SK-N-SH (cell line): ENCODE measurements around the gene IL15. TPM values are rescaled to one million over a fixed set of nuclear protein-coding genes. Genes with fewer than 3 reads are reported as not detected.

Experiments used
- CTCF ChIA-PET: fragments of 300-600, 350-600 bp; formaldehyde crosslinking; extraction: SDS; loops from one replicate; lab custom pipeline; 2021; lab: Yijun Ruan, JAX
- POLR2A ChIA-PET: fragments of 350-600 bp; sonication (Branson Sonifier 250); formaldehyde crosslinking; extraction: SDS; loops from one replicate; lab custom pipeline; 2020; ENCODE audit warnings: antibody characterized with exemption, inconsistent platforms; lab: Yijun Ruan, JAX
- DNase-seq: peaks from one replicate; pipeline ENCODE4 v3.0.0; 2012
- H2AFZ ChIP-seq: fragments of 200-600 bp; sonication (generic); 2 replicates; pipeline ENCODE4 v1.8.1; 2016; ENCODE audit warnings: antibody characterized with exemption, mild to moderate bottlenecking, low read depth
- H3F3A ChIP-seq: fragments of 200-600 bp; sonication (generic); replicated peaks from 2 replicates; pipeline ENCODE3; 2016; ENCODE audit warnings: antibody characterized with exemption, mild to moderate bottlenecking; ENCODE audit not compliant: insufficient read depth
- H3K27ac ChIP-seq, 2 experiments: fragments of 200-500 bp in 1 of 2; fragments of 200-600 bp in 1 of 2; sonication (Bioruptor generic) in 1 of 2; sonication (generic), shearing (Covaris generic) in 1 of 2; 2 replicates each; pipeline versions ENCODE4 v1.5.1 to v1.6.1; 2014 to 2016; ENCODE audit warnings: low read depth in 2 of 2, inconsistent platforms in 1 of 2, low read length in 1 of 2, mild to moderate bottlenecking in 1 of 2, mixed read lengths in 1 of 2
- H3K27me3 ChIP-seq: fragments of 200-600 bp; sonication (generic), shearing (Covaris generic); 2 replicates; pipeline ENCODE4 v1.6.1; 2016; ENCODE audit warnings: mixed run types; ENCODE audit not compliant: insufficient read depth
- H3K36me3 ChIP-seq, 2 experiments: fragments of 200-500 bp in 1 of 2; fragments of 200-600 bp in 1 of 2; sonication (Bioruptor generic) in 1 of 2; sonication (generic) in 1 of 2; replicated peaks in 1 of 2; 2 replicates each; pipeline versions ENCODE3 to v1.5.1; 2014 to 2016; ENCODE audit warnings: low read length in 1 of 2, mild to moderate bottlenecking in 1 of 2; ENCODE audit not compliant: insufficient read depth in 2 of 2, control insufficient read depth in 1 of 2
- H3K4me1 ChIP-seq, 2 experiments: fragments of 200-500 bp in 1 of 2; fragments of 200-600 bp in 1 of 2; sonication (Bioruptor generic) in 1 of 2; sonication (generic), shearing (Covaris generic) in 1 of 2; 2 replicates each; pipeline versions ENCODE4 v1.5.1 to v1.6.1; 2014 to 2016; ENCODE audit warnings: low read depth in 1 of 2, low read length in 1 of 2, mixed run types in 1 of 2; ENCODE audit not compliant: insufficient read depth in 2 of 2, control insufficient read depth in 1 of 2
- H3K4me2 ChIP-seq: fragments of 200-600 bp; sonication (generic), shearing (Covaris generic); 2 replicates; pipeline ENCODE4 v1.6.1; 2017; ENCODE audit warnings: mixed run types
- H3K4me3 ChIP-seq, 2 experiments: fragments of 200-500 bp in 1 of 2; fragments of 200-600 bp in 1 of 2; sonication (Bioruptor generic) in 1 of 2; sonication (generic), shearing (Covaris generic) in 1 of 2; 2 replicates each; pipeline versions ENCODE4 v1.5.1 to v1.8.1; 2014 to 2016; ENCODE audit warnings: low read depth in 2 of 2, inconsistent platforms in 1 of 2, low read length in 1 of 2, mild to moderate bottlenecking in 1 of 2, mixed read lengths in 1 of 2, moderate library complexity in 1 of 2
- H3K79me2 ChIP-seq: fragments of 200-600 bp; sonication (generic); 2 replicates; pipeline ENCODE4 v1.8.1; 2017; ENCODE audit warnings: mild to moderate bottlenecking; ENCODE audit not compliant: insufficient read depth
- H3K9ac ChIP-seq: fragments of 200-600 bp; sonication (generic); 2 replicates; pipeline ENCODE4 v1.6.1; 2017; ENCODE audit warnings: mixed run types
- H3K9me2 ChIP-seq: fragments of 200-600 bp; sonication (generic); 2 replicates; pipeline ENCODE4 v1.6.1; 2017; ENCODE audit warnings: mixed run types
- H3K9me3 ChIP-seq: fragments of 200-600 bp; sonication (generic); 2 replicates; pipeline ENCODE4 v1.6.1; 2017; ENCODE audit warnings: mixed run types, mild to moderate bottlenecking, moderate library complexity
- H4K20me1 ChIP-seq: fragments of 200-600 bp; sonication (generic); 2 replicates; pipeline ENCODE4 v1.6.1; 2017; ENCODE audit warnings: mild to moderate bottlenecking, mixed run types; ENCODE audit not compliant: insufficient read depth
- CHD2 ChIP-seq: fragments of 150-350 bp; IDR thresholded peaks from 2 replicates; pipeline ENCODE4 v1.6.1; 2018; ENCODE audit warnings: low read length; ENCODE audit not compliant: partially characterized antibody
- RAD21 ChIP-seq: IDR thresholded peaks from 2 replicates; pipeline ENCODE4 v1.6.1; 2012; ENCODE audit warnings: mild to moderate bottlenecking, low read length
- RXRA ChIP-seq: IDR thresholded peaks from 2 replicates; pipeline ENCODE4 v1.4.0; 2012; ENCODE audit warnings: low read depth, mild to moderate bottlenecking, borderline replicate concordance
- SMC3 ChIP-seq: IDR thresholded peaks from 2 replicates; pipeline ENCODE4 v1.6.1; 2012; ENCODE audit warnings: low read depth, low read length, improper control_type of control experiment
- TAF1 ChIP-seq: IDR thresholded peaks from 2 replicates; pipeline ENCODE4 v1.6.1; 2012; ENCODE audit warnings: low read depth, mild to moderate bottlenecking, low read length, moderate library complexity, borderline replicate concordance
- TCF12 ChIP-seq: IDR thresholded peaks from 2 replicates; pipeline ENCODE4 v1.4.0; 2012
- WGBS: methylation state at CpG from one replicate; pipeline ENCODE4 v1.1.6; 2017; ENCODE audit warnings: low lambda C conversion rate; 5-methylcytosine and 5-hydroxymethylcytosine counted together
- polyA plus RNA-seq, 3 experiments: library from polyadenylated mRNA; depleted of rRNA; stranded (reverse); fragments of >200 nt; gene quantifications; 2 replicates each; pipeline ENCODE4 v1.2.3, GENCODE V29; 2012
- TF ChIP-seq, protein P1 (sequence below): fragments of 200-600 bp; sonication (generic); IDR thresholded peaks from 2 replicates; pipeline ENCODE4 v1.6.1; 2017; ENCODE audit warnings: antibody characterized with exemption, mild to moderate bottlenecking, moderate library complexity

The IL15 gene
- polyA plus RNA-seq, 1 of the 3 experiments (the other 2 are of a cell fraction) = 3.7 TPM

- no peaks in the 10 kb centered on the region for H3K9me2 ChIP-seq
- H2AFZ ChIP-seq = no peak overlapping the region
- no peak for DNase-seq
- no peaks in the 10 kb centered on the region; a peak in 2 of 4 replicates for H3K4me1 ChIP-seq
- no peaks in the 10 kb centered on the region for H4K20me1 ChIP-seq
- POLR2A ChIA-PET = no interaction called here
- H3K4me2 ChIP-seq = no peak overlapping the region
- no peak overlapping the region for H3K9ac ChIP-seq
- H3F3A ChIP-seq = no peaks in the 10 kb centered on the region
- CTCF ChIA-PET = no interaction called here
- H3K4me3 ChIP-seq = no peak overlapping the region
- no peaks in the 10 kb centered on the region for H3K27me3 ChIP-seq
- no peaks in the 10 kb centered on the region for H3K79me2 ChIP-seq
- H3K9me3 ChIP-seq = 0 out of 2 replicates have a peak, but pooled peaks cover 8% of the 10 kb centered on the region
- no peak overlapping the region for H3K27ac ChIP-seq
- WGBS = 91% methylated on average over 3 of the region's 3 CpGs
- TF ChIP-seq RXRA = no peak
- TF ChIP-seq CHD2 = no peak
- TF ChIP-seq RAD21 = no peak
- no peak for TF ChIP-seq TAF1
- TF ChIP-seq, protein P1, sequence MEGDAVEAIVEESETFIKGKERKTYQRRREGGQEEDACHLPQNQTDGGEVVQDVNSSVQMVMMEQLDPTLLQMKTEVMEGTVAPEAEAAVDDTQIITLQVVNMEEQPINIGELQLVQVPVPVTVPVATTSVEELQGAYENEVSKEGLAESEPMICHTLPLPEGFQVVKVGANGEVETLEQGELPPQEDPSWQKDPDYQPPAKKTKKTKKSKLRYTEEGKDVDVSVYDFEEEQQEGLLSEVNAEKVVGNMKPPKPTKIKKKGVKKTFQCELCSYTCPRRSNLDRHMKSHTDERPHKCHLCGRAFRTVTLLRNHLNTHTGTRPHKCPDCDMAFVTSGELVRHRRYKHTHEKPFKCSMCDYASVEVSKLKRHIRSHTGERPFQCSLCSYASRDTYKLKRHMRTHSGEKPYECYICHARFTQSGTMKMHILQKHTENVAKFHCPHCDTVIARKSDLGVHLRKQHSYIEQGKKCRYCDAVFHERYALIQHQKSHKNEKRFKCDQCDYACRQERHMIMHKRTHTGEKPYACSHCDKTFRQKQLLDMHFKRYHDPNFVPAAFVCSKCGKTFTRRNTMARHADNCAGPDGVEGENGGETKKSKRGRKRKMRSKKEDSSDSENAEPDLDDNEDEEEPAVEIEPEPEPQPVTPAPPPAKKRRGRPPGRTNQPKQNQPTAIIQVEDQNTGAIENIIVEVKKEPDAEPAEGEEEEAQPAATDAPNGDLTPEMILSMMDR = no peak
- H3K36me3 ChIP-seq = no peaks in the 10 kb centered on the region
Measured at GRCh38 chr4:141706445-141706844, 70.1 kb downstream of the IL15 start.

DNA sequence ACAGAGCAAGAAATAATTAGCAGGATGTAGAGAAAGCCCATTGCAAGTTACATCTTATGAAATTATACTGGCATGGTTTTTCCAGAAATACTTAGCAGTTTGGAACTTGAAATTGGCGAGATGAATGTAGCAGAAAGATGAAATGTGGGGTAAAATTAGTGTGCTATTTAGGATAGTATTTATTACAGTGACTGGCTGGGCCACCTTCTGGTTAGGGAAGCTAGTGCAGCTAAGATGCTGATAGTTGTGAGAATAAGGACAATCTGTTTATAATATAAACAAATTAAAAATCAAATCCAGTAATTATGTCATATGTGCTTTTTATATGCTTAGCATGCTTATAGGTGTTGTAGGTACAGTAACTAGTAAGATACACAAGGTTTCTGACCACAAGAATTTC, 74.8 kb downstream of the IL15 start:
- Histone ChIP-seq H3K79me2 (no peaks in the 10 kb centered on the region), H4K20me1 (no peaks in the 10 kb centered on the region), H2AFZ (no peak overlapping the region), H3K4me1 (peaks cover 0 to 10% of the 10 kb centered on the region in 2 experiments; a peak in 2 of 4 replicates), H3K9me3 (0 out of 2 replicates have a peak, but pooled peaks cover 8% of the 10 kb centered on the region), H3K9me2 (no peaks in the 10 kb centered on the region), H3K4me2 (no peak overlapping the region), H3K9ac (no peak overlapping the region), H3K27ac (no peak overlapping the region), H3K4me3 (no peak overlapping the region), H3K36me3 (no peaks in the 10 kb centered on the region), H3F3A (no peaks in the 10 kb centered on the region), H3K27me3 (no peaks in the 10 kb centered on the region)
- POLR2A ChIA-PET = no interaction called here
- TF ChIP-seq, protein P1 = peak; percentile 68
- TF ChIP-seq SMC3 (peak; percentile 59), RXRA (no peak), RAD21 (peak; percentile 66), TCF12 (no peak)
- no peak for DNase-seq
- 74% methylated on average over 1 of the region's 1 CpG for WGBS
- CTCF ChIA-PET = interaction anchor here (0.7 to 2.8 kb wide), 10 partner anchors 9 to 718 kb away, joined by 3 to 10 read pairs (median 4); partner anchors contain the start of gene IL15
